ENCODE results near the gene PHLDB2. TPM values are rescaled to one million over a fixed set of nuclear protein-coding genes. Genes with fewer than 3 reads are reported as not detected.

The PHLDB2 gene
- total RNA-seq, 3 donors from 2014 or later = 53.1 to 94.4 (median 65.0) TPM

GRCh38 chr3:111921181-111921580 lies 62.1 kb downstream of the PHLDB2 start:
- no peak for TF ChIP-seq POLR2AphosphoS5 (IDR thresholded peaks at IDR 0.05)
- TF ChIP-seq CTCF (IDR thresholded peaks at IDR 0.05) = no peak
- TF ChIP-seq POLR2A (IDR thresholded peaks at IDR 0.05) = no peak
- no peaks in the 10 kb centered on the region for H3K9me3 ChIP-seq
- no peak overlapping the region for H3K27ac ChIP-seq
- no peak for DNase-seq (ENCODE audit: low spot score in 2 of 2)
- no peak overlapping the region for H3K4me3 ChIP-seq
- H3K36me3 ChIP-seq = no peaks in the 10 kb centered on the region
- no peaks in the 10 kb centered on the region for H3K4me1 ChIP-seq
- no peaks in the 10 kb centered on the region for H3K27me3 ChIP-seq
- intact Hi-C loops (cut with DNase I; ENCODE audit: low total_unique reads) = no loop called here

- peak overlapping the region in 1 of 2 donors; percentile 73 for H3K27ac ChIP-seq
Observed at GRCh38 chr3:111923095-111923771, 64.2 kb downstream of the PHLDB2 start.

GRCh38 chr3:111923806-111924205 lies 64.7 kb downstream of the PHLDB2 start:
- intact Hi-C loops (cut with DNase I; ENCODE audit: low total_unique reads) = no loop called here
- H3K27me3 ChIP-seq = no peaks in the 10 kb centered on the region
- no peaks in the 10 kb centered on the region for H3K36me3 ChIP-seq
- H3K9me3 ChIP-seq = no peaks in the 10 kb centered on the region
- no peaks in the 10 kb centered on the region for H3K4me1 ChIP-seq
- peak overlapping the region; percentile 10 to 73 for H3K27ac ChIP-seq
- H3K4me3 ChIP-seq = no peak overlapping the region
- TF ChIP-seq POLR2AphosphoS5 (IDR thresholded peaks at IDR 0.05) (no peak), CTCF (IDR thresholded peaks at IDR 0.05) (no peak), POLR2A (IDR thresholded peaks at IDR 0.05) (no peak)
- DNase-seq (ENCODE audit: low spot score in 2 of 2) = no peak

More at GRCh38 chr3:111923095-111923771, 64.2 kb downstream of the PHLDB2 start:
- no peaks in the 10 kb centered on the region for H3K27me3 ChIP-seq
- no peak for TF ChIP-seq POLR2A (IDR thresholded peaks at IDR 0.05)
- no peak for TF ChIP-seq POLR2AphosphoS5 (IDR thresholded peaks at IDR 0.05)
- TF ChIP-seq CTCF (IDR thresholded peaks at IDR 0.05) = no peak
- H3K9me3 ChIP-seq = no peaks in the 10 kb centered on the region
- intact Hi-C loops (cut with DNase I; ENCODE audit: low total_unique reads) = no loop called here
- no peaks in the 10 kb centered on the region for H3K4me1 ChIP-seq
- H3K4me3 ChIP-seq = no peak overlapping the region
- H3K36me3 ChIP-seq = no peaks in the 10 kb centered on the region
- no peak for DNase-seq (ENCODE audit: low spot score in 2 of 2)

GRCh38 chr3:111924283-111924682 lies 65.2 kb downstream of the PHLDB2 start:
- DNase-seq (ENCODE audit: low spot score in 2 of 2) = peak; percentile 53 to 77
- no peaks in the 10 kb centered on the region for H3K36me3 ChIP-seq
- peak overlapping the region; percentile 10 to 73 for H3K27ac ChIP-seq
- H3K4me3 ChIP-seq = no peak overlapping the region
- TF ChIP-seq POLR2AphosphoS5 (IDR thresholded peaks at IDR 0.05) = peak; percentile 68 to 90 (median 80)
- no peak for TF ChIP-seq CTCF (IDR thresholded peaks at IDR 0.05)
- intact Hi-C loops (cut with DNase I; ENCODE audit: low total_unique reads) = no loop called here
- no peaks in the 10 kb centered on the region for H3K27me3 ChIP-seq
- no peaks in the 10 kb centered on the region for H3K9me3 ChIP-seq
- H3K4me1 ChIP-seq = no peaks in the 10 kb centered on the region

GRCh38 chr3:111926266-111926676 lies 67.2 kb downstream of the PHLDB2 start:
- Histone ChIP-seq H3K9me3 (no peaks in the 10 kb centered on the region), H3K27me3 (no peaks in the 10 kb centered on the region), H3K4me3 (no peak overlapping the region), H3K4me1 (no peaks in the 10 kb centered on the region), H3K36me3 (no peaks in the 10 kb centered on the region), H3K27ac (no peak overlapping the region)
- TF ChIP-seq POLR2A (IDR thresholded peaks at IDR 0.05) (no peak), CTCF (IDR thresholded peaks at IDR 0.05) (no peak), POLR2AphosphoS5 (IDR thresholded peaks at IDR 0.05) (no peak)
- DNase-seq (ENCODE audit: low spot score in 2 of 2) = no peak
- intact Hi-C loops (cut with DNase I; ENCODE audit: low total_unique reads) = no loop called here

Measured in breast epithelium (tissue), 4 donors.